Urothelium cell line (cell line): ENCODE results near the gene OTX1.

Experiments
- DNase-seq: peaks from one replicate; pipeline ENCODE4 v3.0.0; 2011; ENCODE audit warnings: low spot score, mixed read lengths
- FAIRE-seq: peaks from 2 replicates; lab custom pipeline; 2011; peaks lifted over from hg19 to GRCh38; lab: Jason Lieb, UNC

Gene OTX1

GRCh38 chr2:63046552-63046951 lies 4.1 kb upstream of the OTX1 start:
- DNase-seq = no peak
- FAIRE-seq = no peak

GRCh38 chr2:63046961-63047320 lies 3.7 kb upstream of the OTX1 start:
- FAIRE-seq (no peak), DNase-seq (no peak)

GRCh38 chr2:63047321-63048279 lies 3.0 kb upstream of the OTX1 start:
- DNase-seq (no peak), FAIRE-seq (no peak)

GRCh38 chr2:63048367-63049171 lies 2.1 kb upstream of the OTX1 start:
- DNase-seq = no peak
- FAIRE-seq = no peak

- FAIRE-seq (no peak), DNase-seq (no peak)
These were observed 1.2 kb upstream of the OTX1 start for GRCh38 chr2:63049211-63049969.

- DNase-seq = peak; percentile 55
- FAIRE-seq = no peak
These were observed 678 bp upstream of the OTX1 start for GRCh38 chr2:63049970-63050333.

GRCh38 chr2:63051042-63051794 lies 588 bp downstream of the OTX1 start:
- DNase-seq (no peak), FAIRE-seq (no peak)

DNA sequence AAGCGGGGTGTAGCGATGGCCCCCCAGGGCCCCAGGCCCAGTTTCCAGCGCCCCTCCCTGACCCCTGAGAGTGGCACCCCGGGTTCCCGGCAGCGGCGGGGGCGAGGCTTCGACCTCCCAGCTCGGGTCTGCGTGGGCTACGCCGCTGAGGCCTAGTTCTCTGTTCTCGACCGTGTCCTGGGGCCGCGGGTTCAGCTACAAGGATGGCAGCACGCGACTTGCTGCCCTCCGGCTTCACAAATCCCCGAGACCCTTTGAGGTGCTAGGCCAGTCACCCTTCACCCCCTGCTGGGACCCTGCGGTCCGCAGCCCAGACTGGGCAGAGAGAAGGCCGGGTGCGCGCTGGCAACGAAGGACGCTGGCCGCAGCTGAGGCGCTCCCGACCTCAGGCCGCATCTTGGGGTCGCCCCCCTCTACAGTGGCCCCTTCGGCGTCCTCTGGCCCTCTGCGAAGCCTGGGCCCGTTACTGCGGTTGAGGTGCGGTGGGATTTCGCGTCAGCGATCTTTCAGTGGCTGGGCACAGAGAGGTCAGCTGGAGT lies 1.2 kb downstream of the OTX1 start:
- FAIRE-seq = no peak
- no peak for DNase-seq

- DNase-seq (no peak), FAIRE-seq (no peak)
These were observed 1.9 kb downstream of the OTX1 start for GRCh38 chr2:63052411-63053080.

DNA sequence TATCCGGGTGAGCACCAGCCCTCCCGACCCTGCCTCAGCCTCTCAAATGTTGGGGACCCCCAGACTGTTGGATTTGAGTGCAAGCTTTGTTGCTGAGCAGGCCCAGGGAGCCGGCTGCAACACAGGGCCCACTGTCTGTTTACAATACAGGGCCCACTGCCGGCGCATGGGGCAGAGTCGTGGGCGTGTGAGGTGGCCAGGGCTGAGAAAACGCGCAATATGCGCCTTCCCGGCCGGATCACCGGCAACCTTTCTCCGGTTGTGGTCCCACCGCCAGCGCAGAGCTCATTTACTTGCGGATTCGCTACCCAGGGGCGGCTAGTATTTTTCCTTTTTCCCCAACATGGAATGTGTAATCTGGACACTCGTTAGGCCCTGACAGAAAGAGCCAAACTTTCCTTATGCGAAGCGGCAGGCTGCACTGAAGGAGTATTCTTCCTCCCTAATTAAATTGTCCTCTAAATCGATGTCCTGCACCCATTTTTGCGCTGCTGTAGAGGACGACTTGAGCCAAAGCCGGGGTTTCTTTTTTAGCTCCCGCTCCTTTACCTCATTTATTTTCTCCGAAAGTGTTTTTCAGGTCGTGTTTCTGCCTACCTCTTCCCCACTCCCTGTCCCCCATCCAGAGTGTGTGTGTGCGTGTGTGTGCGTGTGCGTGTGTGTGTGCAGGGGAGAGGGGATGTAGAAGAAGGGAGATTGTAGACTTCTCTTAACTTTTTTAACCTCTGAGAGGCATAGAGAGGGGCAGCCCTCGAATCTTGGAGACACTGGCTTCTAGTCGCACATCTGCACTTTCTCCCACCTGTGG lies 2.7 kb downstream of the OTX1 start:
- peak; percentile 23 for FAIRE-seq

GRCh38 chr2:63053889-63054602 lies 3.4 kb downstream of the OTX1 start:
- DNase-seq (no peak), FAIRE-seq (no peak)

More for the DNA sequence above, 2.7 kb downstream of the OTX1 start:
- no peak for DNase-seq

DNA sequence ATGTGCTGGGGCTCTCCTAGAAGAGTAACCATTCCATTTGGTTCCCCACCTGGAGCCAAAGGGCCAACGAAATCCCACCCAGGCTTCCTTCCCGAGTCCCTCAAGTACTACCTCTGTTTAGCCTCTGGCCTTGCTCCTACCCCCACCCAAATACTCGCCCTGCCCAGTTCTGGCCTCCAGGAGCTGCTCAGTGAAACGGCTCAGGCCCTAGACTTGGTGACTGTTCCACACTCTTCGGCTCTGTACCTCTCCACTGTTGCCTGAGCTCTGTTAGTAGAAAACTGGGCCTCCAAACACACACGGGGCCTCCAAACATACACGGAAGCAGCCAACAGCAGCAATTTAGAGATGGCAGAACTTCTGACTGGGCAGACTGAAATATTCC lies 4.2 kb downstream of the OTX1 start:
- FAIRE-seq (no peak), DNase-seq (no peak)

- no peak for DNase-seq
- no peak for FAIRE-seq
These were observed 4.8 kb downstream of the OTX1 start for GRCh38 chr2:63055226-63056106.

- no peak for FAIRE-seq
These were observed 5.7 kb downstream of the OTX1 start for GRCh38 chr2:63056107-63057050.

GRCh38 chr2:63057249-63058143 lies 6.9 kb downstream of the OTX1 start:
- DNase-seq = no peak
- no peak for FAIRE-seq

More at GRCh38 chr2:63056107-63057050, 5.7 kb downstream of the OTX1 start:
- DNase-seq = no peak
